Breast epithelium (tissue), 3 donors: Measurements from ENCODE around the gene PPARA.

ENCODE experiments used
- POLR2A ChIP-seq: fragments of 450-650 bp; IDR thresholded peaks from one replicate; pipeline ENCODE4 v1.6.1; 2016; ENCODE audit warnings: antibody characterized with exemption, mild to moderate bottlenecking, moderate library complexity
- POLR2AphosphoS5 ChIP-seq, 3 donors: sonication (generic); formaldehyde crosslinking; IDR thresholded peaks; one replicate each; pipeline ENCODE4 v1.6.1; 2017; ENCODE audit warnings: antibody characterized with exemption in 3 of 3
- TF ChIP-seq, protein P1 (sequence below), 3 donors: fragments of 450-650 bp; IDR thresholded peaks; one replicate each; pipeline ENCODE4 v1.5.1; 2016 to 2017; ENCODE audit warnings: antibody characterized with exemption in 3 of 3, mild to moderate bottlenecking in 3 of 3, moderate library complexity in 3 of 3

DNA sequence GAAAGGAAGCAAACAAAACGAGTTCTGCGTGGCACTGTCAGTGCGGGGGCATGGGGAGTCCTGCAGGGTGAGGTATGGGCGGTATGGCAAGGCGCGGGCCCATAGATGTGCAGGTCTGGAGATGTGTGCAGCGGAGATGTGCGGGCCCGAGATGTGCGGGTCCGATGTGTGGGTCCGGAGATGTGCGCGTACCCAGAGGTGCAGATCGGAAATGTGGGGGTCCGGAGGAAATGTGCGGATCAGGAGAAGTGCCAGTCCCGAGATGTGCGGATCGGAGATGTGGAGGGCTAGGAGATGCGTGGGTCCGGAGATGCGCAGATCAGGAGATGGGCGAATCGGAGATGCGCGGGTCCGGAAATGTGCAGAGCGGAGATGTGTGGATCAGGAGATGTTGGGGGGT lies 63.8 kb downstream of the PPARA start:
- no peak for TF ChIP-seq POLR2AphosphoS5 (IDR thresholded peaks at IDR 0.05)
- no peak for TF ChIP-seq POLR2A
- TF ChIP-seq, protein P1, sequence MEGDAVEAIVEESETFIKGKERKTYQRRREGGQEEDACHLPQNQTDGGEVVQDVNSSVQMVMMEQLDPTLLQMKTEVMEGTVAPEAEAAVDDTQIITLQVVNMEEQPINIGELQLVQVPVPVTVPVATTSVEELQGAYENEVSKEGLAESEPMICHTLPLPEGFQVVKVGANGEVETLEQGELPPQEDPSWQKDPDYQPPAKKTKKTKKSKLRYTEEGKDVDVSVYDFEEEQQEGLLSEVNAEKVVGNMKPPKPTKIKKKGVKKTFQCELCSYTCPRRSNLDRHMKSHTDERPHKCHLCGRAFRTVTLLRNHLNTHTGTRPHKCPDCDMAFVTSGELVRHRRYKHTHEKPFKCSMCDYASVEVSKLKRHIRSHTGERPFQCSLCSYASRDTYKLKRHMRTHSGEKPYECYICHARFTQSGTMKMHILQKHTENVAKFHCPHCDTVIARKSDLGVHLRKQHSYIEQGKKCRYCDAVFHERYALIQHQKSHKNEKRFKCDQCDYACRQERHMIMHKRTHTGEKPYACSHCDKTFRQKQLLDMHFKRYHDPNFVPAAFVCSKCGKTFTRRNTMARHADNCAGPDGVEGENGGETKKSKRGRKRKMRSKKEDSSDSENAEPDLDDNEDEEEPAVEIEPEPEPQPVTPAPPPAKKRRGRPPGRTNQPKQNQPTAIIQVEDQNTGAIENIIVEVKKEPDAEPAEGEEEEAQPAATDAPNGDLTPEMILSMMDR (IDR thresholded peaks at IDR 0.05): no peak
